GM12873 (cell line): Measurements from ENCODE around the gene VCPKMT.

Source experiments
- TF ChIP-seq, protein P1 (sequence below): IDR thresholded peaks from 2 replicates; pipeline ENCODE4 v1.5.1; 2012; ENCODE audit warnings: low read depth, mild to moderate bottlenecking, moderate library complexity, low read length, control low read depth; ENCODE audit not compliant: insufficient read depth; ENCODE audit errors: missing control alignments

VCPKMT gene

DNA sequence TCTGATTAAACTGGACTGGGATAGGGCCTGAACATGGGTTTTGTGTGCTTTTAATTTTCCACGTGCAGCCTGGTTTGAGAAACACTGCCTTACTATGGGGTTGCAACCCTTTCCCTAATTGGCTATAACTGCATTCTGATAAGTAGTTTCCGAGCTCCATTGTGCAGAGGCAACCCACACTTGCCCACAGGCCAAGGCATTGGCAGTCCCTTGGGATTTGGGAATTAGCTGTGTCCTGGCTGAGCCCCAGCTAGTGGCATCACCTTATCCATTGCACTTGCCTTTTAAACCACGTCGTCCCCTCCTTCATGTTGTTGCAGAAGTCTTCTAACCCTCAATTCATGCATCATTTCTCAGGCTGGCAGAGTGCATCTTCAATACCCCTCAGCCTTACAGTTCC is 10.2 kb downstream of the VCPKMT start:
- TF ChIP-seq, protein P1, sequence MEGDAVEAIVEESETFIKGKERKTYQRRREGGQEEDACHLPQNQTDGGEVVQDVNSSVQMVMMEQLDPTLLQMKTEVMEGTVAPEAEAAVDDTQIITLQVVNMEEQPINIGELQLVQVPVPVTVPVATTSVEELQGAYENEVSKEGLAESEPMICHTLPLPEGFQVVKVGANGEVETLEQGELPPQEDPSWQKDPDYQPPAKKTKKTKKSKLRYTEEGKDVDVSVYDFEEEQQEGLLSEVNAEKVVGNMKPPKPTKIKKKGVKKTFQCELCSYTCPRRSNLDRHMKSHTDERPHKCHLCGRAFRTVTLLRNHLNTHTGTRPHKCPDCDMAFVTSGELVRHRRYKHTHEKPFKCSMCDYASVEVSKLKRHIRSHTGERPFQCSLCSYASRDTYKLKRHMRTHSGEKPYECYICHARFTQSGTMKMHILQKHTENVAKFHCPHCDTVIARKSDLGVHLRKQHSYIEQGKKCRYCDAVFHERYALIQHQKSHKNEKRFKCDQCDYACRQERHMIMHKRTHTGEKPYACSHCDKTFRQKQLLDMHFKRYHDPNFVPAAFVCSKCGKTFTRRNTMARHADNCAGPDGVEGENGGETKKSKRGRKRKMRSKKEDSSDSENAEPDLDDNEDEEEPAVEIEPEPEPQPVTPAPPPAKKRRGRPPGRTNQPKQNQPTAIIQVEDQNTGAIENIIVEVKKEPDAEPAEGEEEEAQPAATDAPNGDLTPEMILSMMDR, result no peak

DNA sequence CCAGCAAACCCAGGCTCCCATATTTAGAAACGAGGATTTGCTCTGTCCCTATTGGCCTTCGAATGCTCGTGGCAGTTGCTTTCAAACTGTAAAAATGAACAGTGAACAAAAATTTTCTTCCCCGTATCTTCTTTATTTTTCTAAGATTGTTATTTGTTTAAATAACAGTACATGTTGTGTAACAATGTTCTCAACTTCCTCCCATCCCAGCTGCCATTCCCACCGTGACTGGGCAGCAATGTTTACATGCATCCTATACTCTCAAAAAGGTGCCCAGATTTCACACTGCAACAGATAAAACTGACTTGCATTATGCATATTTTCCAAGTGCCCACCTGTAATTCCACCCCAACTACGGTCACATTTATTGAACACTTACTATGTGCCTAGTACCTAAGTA is 12.8 kb downstream of the VCPKMT start:
- TF ChIP-seq, protein P1, result no peak

DNA sequence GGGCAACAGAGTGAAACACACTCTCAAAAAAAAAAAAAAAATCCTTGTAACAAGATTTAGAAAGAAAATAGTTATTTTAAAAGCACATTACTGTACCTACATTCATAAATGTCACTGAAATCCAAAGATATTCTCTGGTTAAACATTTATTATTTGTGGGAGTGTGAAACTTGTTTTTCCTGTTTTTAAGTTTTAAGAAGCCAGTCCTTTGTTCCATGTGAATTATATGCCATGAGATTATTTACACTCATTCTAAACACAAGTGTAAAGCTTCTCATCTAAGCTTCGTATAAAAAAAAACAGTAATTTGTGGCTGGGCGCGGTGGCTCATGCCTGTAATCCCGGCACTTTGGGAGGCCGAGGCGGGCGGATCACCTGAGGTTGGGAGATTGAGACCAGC is 15.0 kb downstream of the VCPKMT start:
- TF ChIP-seq, protein P1, result no peak

DNA sequence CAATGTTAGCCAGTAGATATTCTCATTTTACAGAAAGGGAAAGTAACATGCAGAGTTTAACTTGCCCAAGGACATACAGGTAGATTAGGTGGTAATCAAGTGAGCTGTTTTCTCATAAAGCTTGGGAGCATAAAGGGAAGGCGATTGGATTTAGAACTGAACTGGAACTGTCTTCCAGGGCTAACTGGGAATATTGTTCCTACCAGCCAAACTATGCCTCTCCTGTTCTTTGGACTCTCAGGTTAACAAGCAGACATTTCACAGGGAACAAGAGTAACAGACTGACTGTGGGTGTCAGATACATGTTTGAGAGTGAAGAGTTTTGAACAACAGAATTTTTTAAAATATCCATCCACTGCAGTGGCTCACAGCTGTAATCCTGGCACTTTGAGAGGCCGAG is 15.6 kb downstream of the VCPKMT start:
- TF ChIP-seq, protein P1, result no peak

DNA sequence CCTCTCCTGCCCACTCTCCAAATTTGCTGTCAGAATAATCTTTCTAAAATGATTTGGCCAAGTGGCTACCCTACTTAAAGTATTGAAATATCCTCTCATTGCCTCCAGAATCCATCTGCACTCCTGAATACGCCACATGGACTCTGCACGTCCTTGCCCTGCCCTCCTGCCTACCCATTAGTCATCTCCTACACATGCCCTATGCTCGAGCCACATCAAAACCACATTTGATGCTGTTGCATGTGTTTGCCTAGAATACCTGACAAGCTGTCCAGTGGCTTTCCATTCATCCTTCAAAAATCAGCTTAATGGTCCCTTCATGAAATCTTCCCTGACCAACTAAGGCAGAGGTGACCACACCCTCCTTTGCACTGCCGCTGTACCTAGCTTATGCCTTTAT is 17.0 kb downstream of the VCPKMT start:
- TF ChIP-seq, protein P1, result no peak

DNA sequence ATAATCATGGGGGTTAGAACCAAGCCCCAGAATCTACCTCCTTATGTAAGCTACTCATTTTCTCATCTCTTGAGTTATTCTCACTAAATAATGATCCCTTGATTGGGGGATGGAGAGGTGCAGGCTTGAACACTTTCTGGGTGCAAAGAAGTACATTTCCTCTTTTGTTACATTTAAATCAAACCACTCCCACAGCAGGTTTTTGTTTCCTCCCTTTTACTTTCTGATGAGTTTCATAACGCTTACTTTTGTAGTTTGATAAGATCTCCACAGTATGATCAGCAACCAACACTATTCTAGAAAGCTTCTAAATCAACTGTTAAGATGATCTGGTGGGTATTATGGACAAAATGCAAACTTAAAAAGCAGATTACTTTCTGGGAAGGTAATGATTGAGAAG is 20.5 kb downstream of the VCPKMT start:
- TF ChIP-seq, protein P1, result no peak

DNA sequence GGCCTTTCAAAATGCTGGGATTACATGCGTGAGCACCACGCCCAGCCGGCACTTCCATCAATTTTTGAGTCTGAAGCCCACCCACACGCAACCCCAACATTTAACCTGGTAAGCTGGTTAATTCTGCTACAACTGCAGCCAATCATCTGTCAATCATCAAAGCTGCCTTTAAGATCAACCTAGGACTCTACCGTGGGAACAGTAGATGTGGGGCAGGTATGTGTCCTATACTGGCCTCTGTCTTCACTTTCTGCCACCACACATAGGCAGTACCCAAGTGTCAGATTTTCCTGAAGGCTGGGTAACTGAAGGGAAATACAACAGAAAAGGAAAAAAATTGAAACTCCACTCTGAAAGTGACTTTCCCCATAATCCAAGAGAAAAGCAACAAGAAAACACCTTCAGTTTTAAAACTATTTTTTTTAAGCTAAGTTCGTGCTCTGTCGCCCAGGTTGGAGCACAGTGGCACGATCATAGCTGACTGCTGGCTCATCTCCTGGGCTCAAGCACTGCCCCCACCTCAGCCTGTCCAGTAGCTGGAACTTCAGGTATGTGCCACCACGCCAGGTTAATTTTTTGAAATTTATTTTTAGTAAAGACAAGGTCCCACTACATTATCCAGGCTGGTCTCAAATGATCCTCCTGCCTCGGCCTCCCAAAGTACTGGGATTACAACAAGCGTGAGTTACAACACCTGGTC is 22.2 kb downstream of the VCPKMT start:
- TF ChIP-seq, protein P1, result no peak
